Activated effector memory CD4-positive, alpha-beta T cell treated with Interleukin-2 at 50 U/mL for 16 hours (primary cell): ENCODE results near the gene KCTD16.

Experiments
- DNase-seq: peaks from one replicate; pipeline ENCODE4 v3.0.0-alpha.2; 2020

KCTD16 gene

DNA sequence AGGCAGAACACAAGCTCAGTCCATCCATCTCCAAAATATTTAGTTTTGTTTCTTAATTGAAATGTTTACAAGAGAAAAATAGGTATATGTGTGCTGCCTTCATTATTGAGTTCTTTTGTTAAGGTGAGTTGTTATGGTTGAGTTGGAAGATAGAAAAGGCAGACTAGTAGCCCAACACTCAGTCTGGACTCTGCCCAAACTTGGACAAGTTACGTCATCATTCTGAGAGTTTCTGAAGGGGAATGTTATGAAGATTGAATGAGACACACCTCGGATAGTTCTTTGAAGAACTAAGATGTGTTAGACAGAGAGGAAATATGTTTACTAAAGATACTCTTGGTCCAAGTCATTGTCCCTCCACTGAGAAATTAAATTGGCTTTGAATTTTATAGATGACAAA, 245.5 kb downstream of the KCTD16 start:
- DNase-seq, result no peak

DNA sequence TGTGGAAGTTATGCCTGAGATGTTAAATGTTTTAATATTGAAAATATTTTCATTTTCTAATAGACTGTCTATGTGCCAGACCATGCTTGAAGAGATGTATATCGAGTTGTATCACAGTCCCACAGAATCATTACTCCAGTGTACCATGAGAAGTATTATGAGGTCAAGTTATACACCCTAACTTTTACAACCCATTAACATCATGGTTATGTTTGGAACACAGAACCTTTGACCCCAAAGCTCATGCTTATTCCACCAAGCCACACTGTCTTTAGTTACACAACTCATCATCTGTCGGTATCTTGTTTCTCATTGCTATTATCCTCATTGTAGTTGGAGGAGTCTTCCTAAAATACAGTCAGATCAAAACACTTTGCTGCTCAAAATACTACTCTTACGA, 248.0 kb downstream of the KCTD16 start:
- DNase-seq, result no peak

- no peak for DNase-seq
Observed at GRCh38 chr5:144421411-144421810, 250.7 kb downstream of the KCTD16 start.

DNA sequence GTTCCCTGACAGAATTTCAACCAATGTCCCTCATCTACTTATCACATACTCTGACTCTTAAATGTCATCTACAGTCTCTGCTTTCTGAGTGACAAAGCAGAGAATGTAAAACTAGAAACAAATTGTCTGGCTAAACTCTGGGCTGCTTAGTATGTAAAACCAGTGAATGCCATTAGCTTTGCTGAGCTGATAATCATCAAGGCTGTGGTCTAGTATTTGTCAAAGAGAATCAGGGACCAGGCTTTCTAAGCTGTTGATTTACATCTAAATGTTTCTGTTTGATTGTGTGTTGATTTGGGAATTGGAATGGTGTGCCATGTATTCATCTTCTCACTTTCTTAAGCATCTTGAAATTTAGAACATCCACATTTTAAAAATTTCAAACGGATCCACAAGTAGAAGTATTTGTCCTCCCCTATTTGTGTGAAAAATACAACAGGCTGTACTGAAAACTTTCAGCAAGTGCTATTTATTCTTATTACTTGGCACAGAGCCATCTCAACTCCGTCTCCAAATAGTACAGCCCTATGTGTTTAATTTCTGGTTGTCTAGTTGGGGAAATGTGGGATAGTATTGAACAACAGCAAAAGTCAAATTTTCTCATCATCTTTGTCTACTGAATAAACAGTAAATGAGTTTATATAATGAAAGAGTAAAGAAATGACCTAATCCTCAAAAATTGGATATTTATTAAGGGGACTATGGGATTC, 251.5 kb downstream of the KCTD16 start:
- DNase-seq, result no peak

DNA sequence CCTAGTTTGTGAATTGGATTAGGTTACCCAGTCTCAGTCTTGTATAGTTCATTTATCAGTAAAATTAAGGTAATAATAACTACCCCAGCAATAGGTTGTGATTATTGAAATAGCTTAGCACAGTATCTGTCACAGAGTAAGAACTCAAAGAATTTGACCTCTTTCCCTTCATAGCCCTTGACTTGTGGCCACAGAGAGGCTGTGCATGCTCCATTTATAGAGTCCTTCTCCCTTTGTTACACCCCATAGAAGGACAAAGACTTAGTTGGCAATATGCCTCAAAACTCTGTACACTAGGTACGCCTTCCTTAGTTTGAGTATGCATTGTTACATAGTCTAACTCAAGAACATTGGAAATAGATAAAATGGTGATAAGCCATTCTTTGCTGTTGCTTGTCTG, 257.2 kb downstream of the KCTD16 start:
- no peak for DNase-seq

GRCh38 chr5:144428326-144428725, 257.7 kb downstream of the KCTD16 start:
- no peak for DNase-seq

DNA sequence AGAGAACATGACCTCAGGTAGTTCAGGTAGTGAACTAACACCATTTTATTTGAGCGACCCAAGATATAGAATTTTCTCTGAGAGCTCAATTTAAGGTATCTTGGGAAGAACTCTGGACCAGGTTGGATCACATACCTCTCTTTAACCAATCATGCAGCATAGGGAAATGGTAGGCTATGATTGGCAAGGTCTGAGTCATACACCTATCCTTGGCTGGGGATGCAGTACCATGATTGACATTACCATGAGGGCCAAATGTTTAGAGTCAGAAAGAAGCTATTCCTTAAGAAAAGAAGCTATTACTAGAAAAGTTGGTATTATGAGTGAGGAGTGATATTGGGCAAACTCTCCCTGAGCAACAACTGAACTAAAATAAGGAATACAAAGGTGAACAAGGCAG, 258.7 kb downstream of the KCTD16 start:
- no peak for DNase-seq

DNA sequence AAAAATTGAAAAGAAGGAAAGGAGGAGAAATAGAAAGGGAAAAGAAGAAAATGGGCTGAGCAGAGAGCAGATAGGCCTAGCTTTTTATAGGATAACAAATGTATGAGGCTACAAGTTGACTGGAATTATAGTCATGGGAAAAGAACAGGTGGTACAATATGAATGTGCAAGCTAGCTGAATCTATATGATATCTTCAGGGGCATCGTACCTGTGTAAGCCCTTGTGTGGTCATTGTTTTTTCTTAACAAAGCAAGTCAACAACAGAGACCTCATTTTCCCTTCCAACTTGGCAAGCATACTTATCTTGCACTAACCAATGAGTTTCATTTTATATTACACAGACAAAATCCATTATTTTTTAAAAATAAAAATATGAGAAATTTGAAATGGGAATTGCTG, 259.2 kb downstream of the KCTD16 start:
- DNase-seq, result no peak

GRCh38 chr5:144433140-144433822, 262.6 kb downstream of the KCTD16 start:
- DNase-seq, result no peak

GRCh38 chr5:144433893-144434292, 263.2 kb downstream of the KCTD16 start:
- DNase-seq, result no peak

DNA sequence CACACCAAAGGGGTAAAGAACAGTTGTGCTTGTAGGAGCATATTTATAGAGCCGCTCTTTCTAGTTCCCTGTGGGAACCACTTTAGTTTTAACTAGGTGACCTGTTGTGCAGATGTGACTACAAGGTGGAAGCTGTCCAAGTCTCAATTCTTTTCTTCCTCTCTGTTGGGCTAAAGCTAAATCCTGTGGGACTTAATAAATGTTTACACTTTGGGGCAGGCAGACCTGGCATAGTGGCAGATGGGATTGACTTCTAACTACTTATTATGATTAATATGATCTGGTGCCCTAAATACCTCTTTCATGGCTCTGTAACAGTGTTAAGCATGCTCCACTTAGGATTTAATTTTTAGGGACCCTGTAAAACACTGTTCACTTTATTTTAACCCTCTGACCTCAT, 265.3 kb downstream of the KCTD16 start:
- DNase-seq, result no peak

GRCh38 chr5:144438237-144438636, 267.6 kb downstream of the KCTD16 start:
- no peak for DNase-seq

DNA sequence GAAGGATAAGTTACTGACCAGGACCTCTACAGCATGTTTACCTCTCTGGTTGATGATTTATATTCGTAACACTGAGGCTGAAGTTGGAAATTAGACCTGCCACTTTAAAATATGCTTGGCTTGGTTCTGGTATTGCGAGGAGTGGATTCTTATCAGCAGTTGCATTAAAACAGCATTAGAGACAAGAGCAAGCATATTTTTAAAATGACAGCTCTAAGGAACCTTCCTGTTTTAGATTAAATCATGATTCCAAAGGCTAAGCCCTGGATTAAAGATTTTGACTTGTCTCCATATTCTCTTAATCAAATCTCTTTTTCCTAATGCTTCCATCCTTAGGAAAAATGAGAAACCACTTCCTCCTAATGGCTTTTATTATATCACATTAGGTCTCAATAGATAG, 277.8 kb downstream of the KCTD16 start:
- no peak for DNase-seq

DNA sequence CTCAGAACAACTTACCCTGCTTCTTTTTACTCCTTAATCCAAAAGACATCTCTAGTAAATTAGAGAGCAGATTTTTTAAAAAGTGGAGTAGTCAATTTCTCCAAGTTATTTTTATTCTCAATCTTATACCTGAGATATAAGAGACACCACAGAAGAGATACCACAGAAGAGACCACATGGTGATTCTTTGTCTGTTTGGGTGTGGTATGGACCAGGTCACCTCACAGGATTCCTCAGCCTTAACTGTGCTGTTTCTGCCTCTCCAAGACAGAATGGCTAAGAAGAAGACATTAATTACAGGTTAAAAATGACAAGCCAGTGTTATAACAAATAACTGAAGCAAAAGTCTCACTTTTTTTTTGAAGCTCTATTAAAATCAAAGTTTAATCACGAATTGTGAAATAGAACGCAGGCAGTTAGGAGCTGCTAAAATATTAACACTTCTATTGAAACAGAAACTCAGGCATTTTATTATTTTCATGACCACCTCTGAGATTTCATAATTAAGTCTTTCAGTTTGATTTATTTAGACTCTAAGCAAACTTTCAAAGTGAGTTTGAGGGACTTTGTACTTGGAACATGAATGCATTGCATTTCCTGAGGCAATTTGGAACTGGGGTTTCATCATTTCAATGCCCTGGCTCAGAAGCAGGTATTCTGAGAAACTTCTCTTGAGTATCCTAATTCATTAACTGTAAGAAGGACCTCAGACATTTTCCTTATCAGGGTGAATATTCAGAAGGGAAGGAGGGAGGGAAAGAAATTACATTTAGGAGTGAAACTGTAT, 280.7 kb downstream of the KCTD16 start:
- no peak for DNase-seq

- no peak for DNase-seq
Observed at GRCh38 chr5:144453753-144454152, 283.1 kb downstream of the KCTD16 start.

DNA sequence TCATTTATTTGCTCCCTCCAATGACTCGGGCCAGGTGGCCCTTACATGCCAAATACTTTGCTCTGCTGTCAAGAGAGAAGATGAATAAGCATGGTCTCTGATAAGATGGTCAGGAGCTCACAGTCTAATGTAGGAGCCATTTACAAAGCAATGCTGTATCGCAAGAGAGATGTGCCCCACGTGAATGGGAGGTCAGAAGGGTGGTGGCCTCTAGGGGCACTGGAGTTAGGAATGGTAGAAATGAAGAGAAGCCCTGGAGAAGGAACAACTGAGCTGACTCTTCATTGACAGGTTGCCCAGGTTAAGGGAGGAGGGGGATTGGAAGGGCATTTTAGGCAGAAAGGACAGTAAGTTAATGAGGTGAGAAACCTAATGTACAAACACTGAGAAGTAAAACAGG, 286.5 kb downstream of the KCTD16 start:
- DNase-seq, result no peak

DNA sequence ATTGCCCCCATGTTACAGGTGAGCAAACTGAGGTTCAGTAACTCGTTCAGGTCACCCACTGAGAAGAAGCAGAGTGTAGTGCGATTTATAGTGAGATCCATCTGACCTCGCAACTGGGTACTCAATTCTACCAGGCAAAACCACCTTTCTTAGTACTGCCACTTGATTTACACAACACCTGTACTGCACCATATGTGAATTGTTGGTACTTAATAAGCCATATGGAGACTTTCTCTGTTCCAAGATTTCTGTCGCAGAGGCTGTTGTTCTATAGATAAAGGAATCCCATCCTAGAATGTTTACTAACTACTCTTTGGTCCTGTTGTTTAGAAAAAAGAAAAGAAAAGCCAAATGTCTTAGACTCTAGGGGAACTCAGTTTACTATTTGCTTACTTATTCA, 287.5 kb downstream of the KCTD16 start:
- no peak for DNase-seq

DNA sequence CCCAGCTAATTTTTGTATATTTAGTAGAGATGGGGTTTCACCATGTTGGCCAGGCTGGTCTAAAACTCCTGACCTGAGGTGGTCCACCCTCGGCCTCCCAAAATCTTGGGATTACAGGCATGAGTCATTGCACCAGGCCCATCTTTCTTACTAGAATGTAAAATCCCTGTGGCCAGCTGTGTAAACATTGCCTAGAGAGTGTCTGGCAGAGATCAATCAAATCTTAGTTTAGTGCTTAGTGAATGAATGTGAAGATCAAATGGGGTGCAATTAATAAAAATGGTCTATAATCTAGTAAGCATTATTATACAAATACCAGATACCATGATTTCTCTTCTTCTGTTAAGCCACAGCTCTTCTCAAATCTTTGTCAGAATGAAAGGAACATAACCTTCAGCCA, 289.9 kb downstream of the KCTD16 start:
- no peak for DNase-seq

DNA sequence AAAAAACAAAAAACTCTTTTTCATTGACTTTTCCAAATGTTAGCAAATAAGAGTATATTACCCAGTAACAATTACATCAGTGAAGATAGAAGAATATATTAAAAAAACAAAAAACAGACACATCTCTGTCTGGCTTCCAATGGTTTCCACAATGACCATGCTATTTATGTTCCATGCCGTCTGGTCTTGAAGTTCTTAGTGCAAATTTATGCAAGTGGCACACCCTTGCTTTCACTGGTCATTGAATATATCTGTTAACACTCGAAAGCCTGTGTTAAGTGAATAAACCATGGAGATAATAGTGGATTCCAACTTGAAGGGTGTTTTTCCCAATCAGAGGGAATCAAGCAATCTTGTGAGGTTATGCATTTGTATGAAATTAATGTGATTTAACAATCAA, 291.9 kb downstream of the KCTD16 start:
- no peak for DNase-seq

DNA sequence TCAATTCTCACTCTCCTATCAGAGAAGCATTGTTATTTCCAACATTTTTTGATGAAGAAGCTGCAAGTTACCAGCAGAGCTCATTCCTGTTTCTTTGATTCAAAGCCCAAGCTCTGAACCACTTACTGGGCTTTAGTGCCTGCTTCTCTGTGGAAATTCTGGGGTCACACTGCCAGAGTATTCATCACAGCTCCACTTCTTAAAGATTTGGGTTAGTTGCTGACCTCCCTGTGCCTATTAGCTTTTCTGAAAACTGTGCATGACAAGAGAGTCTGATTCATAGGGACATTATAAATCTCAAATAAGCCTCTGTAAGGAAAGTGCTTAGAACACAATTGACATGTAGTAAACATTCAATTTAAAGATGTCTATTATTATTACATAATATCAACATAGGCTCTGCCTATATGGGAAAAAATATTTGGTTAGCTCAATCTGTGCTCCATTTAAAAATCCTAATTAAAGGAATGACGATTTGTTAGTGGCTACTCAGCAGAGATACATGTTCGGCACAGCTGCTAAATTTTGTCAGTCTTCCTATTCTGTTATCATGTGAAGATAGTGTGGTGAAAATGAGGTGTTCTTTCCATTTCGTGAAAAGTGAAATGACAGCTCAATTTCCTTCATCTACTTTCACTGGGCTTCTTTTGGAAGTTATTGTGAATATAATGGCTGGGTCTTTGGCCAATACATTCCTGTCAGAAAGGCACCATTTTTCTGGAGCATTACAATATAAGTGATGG, 293.0 kb downstream of the KCTD16 start:
- DNase-seq, result no peak

- no peak for DNase-seq
Observed at GRCh38 chr5:144464306-144464705, 293.6 kb downstream of the KCTD16 start.

- no peak for DNase-seq
Observed at GRCh38 chr5:144465441-144465840, 294.8 kb downstream of the KCTD16 start.

GRCh38 chr5:144467792-144468191, 297.1 kb downstream of the KCTD16 start:
- no peak for DNase-seq
